HG03565 (cell line): ENCODE measurements around the gene ZFP57.

Experiments
- ATAC-seq: cut with Tn5 transposase; IDR thresholded peaks from one replicate; pipeline ENCODE4 v1.9.1; 2021; ENCODE audit warnings: mild to moderate bottlenecking, moderate library complexity; ENCODE audit not compliant: unreplicated experiment

Gene ZFP57

GRCh38 chr6:29656157-29656556, 24.8 kb downstream of the ZFP57 start:
- no peak for ATAC-seq

GRCh38 chr6:29655658-29656057, 25.3 kb downstream of the ZFP57 start:
- ATAC-seq, result no peak

- no peak for ATAC-seq
Observed at GRCh38 chr6:29653452-29654038, 27.4 kb downstream of the ZFP57 start.

- no peak for ATAC-seq
Observed at GRCh38 chr6:29652198-29652584, 28.8 kb downstream of the ZFP57 start.

GRCh38 chr6:29651413-29652197, 29.3 kb downstream of the ZFP57 start:
- no peak for ATAC-seq

- ATAC-seq, result peak; percentile 89
Observed at GRCh38 chr6:29649701-29650673, 31.0 kb downstream of the ZFP57 start.

GRCh38 chr6:29647927-29648642, 32.9 kb downstream of the ZFP57 start:
- ATAC-seq, result no peak

- ATAC-seq, result no peak
Observed at GRCh38 chr6:29641430-29642148, 39.4 kb downstream of the ZFP57 start.

- ATAC-seq, result no peak
Observed at GRCh38 chr6:29637247-29637646, 43.7 kb downstream of the ZFP57 start.

GRCh38 chr6:29633534-29633905, 47.4 kb downstream of the ZFP57 start:
- ATAC-seq, result no peak

- no peak for ATAC-seq
Observed at GRCh38 chr6:29632789-29633533, 48.0 kb downstream of the ZFP57 start, which contains the start of gene GABBR1. Gene GABBR1, minus strand, starts transcription at chr6:29633183. Its CDS starts 798 bp downstream, at chr6:29632385.

GRCh38 chr6:29631860-29632731, 48.9 kb downstream of the ZFP57 start:
- ATAC-seq, result no peak

GRCh38 chr6:29631209-29631810, 49.6 kb downstream of the ZFP57 start:
- no peak for ATAC-seq

- ATAC-seq, result no peak
Observed at GRCh38 chr6:29630315-29630714, 50.6 kb downstream of the ZFP57 start.

- no peak for ATAC-seq
Observed at GRCh38 chr6:29629571-29629970, 51.4 kb downstream of the ZFP57 start.

- no peak for ATAC-seq
Observed at GRCh38 chr6:29628419-29629281, 52.3 kb downstream of the ZFP57 start.

- ATAC-seq, result no peak
Observed at GRCh38 chr6:29627755-29628418, 53.1 kb downstream of the ZFP57 start.
